ENCODE results near the gene MACROH2A2.
A peak's percentile ranks its signal among the peaks of the same experiment; 100 is the strongest.
"Not testable (repeated sequence)": the region's sequence is repeated elsewhere in the genome, so short reads cannot be mapped to it uniquely, and the experiment has no call there.

MACROH2A2 gene

DNA sequence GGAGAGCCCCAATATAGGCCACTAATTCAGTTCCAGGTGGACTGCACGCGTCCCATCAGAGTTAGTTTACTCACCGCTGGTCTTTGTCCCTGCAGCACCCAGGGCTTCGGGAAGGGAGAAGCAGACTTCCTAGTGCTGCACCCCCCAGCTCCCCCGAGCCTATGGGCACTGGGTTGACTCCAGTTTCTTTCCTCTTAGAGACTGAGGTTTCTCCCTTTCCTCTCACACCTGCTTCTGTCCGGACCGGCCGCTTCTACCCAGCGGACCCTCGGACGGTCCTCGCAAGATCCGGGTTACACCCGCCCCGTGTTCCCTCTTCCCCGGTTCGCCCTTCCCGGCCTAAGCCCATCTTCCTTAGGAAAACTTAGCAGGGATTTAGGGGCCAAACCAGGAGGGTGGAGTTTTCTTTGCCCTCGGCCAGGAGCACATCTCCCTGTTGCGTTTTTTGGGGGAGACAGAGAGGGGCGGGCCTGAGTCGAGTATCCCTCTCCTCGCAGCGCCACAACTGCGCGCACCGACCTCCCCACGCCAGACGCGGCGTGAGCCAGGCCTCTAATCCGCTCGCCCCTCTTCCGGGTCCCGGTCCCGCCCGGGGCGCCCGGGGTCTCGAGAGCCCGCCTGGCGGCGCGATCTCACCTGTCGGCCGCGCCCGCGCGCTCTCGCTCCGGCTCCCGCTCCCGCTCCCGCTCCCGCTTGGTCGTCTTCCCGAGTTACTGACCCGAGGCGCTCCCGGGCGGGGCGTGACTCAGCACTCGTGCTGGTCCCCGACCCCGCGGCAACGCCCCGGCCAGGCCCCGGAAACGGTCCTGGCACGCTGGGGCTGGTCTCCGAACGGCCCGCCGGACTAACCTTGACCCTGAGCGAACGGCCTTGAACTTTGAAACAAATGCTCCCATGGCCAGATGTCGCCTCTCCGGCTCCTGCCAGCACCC is 79.7 kb downstream of the MACROH2A2 start, which contains the start of gene AIFM2:
Gene AIFM2, minus strand, starts transcription at position 728 of the 932 bp plus-strand sequence. CDS start 8,741 bp downstream, outside the sequence.
- peak; percentile 59 for DNase-seq

DNA sequence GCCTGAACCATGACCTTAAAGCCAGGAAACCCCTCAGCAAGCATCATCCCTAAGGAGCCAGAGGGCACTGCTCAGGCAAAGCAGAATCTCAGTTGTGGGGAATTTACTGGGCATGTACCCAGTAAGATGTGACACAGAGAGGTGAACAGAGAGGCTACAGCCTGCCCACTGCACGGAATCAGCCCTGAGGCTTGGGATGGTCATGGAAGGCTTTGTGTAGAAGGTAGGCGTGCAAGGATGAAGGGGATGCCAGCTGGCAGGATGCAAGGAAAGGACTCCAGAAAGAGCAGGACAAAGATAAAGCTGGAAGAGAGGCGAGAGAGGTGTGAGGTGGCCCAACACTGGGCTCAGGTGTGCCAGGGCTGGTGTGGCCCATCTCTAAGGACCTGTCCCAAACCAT is 82.4 kb downstream of the MACROH2A2 start:
- DNase-seq: no peak

DNA sequence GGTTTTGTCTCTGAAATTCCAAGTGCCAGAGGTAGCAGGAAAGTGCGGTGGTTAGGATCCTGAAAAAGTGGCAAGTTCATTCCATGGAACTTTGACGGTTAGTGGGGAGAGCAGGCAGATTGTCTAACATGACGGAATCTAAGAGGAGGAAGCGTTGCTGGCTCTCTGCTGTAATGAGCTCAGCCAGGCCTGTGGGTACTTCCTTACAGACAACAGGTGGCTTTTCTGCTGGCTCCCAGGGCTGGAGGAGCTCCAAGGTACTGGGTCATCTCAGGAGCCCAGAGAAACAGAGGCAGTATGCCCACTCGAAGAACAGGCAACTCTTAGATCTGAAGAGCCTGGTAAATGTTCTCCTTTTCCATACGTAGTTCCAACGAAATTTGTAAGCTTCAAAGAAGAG is 83.0 kb downstream of the MACROH2A2 start:
- no peak for DNase-seq

DNA sequence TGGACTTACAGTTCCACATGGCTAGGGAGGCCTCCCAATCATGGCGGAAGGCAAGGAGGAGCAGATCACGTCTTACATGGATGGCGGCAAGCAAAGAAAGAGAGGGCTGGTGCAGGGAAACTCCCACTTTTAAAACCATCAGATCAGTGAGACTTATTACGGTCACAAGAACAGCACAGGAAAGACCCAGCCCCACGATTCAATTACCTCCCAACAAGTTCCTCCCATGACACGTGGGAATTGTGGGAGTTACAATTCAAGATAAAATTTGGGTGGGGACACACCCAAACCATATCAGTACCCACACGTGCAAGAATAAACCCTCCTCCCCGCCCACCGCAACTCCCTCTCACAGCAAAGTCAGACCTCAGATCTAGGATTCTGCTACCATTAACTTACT is 84.5 kb downstream of the MACROH2A2 start:
- DNase-seq: no peak

DNA sequence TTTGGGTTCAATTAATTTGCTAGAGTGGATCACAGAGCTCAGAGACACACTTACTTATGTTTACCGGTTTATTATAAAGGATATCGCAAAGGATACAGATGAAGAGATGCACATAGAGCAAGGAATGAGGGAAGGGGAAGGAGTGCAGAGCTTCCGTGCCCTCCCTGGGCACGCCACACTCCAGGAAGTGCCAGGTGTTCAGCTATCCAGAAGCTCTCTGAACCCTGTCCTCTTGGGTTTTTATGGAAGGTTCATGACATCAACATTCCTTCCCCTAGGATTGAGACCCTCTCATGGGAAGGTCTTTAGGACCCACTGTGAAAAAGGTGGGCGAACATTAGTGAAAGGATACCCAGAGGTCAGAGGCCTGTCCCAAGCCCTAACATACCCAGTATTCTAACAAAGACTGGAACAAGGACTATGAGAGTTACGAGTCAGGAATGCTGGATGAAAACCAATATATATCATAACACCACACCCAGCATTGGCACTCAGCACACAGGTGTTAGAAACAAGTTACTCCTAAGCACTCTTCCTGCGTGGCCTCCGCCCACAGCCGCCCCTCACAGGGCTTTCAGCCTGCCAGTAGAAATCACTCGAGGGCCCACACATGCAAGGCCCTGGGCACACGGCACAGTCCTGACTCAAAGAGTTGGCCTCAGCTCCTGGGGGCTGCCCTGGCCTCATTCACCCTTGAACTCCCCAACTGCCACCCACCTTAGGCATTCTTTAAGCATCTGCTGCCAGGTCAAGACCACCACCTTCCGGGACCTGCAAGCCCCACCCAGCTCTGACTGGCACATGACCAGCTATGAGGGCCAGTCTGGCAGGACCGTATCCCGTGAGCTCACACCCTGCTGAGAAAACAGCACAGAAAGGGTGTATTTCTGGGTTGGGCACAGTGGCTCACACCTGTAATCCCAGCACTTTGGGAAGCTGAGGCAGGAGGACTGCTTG is 85.6 kb downstream of the MACROH2A2 start:
- DNase-seq: no peak

DNA sequence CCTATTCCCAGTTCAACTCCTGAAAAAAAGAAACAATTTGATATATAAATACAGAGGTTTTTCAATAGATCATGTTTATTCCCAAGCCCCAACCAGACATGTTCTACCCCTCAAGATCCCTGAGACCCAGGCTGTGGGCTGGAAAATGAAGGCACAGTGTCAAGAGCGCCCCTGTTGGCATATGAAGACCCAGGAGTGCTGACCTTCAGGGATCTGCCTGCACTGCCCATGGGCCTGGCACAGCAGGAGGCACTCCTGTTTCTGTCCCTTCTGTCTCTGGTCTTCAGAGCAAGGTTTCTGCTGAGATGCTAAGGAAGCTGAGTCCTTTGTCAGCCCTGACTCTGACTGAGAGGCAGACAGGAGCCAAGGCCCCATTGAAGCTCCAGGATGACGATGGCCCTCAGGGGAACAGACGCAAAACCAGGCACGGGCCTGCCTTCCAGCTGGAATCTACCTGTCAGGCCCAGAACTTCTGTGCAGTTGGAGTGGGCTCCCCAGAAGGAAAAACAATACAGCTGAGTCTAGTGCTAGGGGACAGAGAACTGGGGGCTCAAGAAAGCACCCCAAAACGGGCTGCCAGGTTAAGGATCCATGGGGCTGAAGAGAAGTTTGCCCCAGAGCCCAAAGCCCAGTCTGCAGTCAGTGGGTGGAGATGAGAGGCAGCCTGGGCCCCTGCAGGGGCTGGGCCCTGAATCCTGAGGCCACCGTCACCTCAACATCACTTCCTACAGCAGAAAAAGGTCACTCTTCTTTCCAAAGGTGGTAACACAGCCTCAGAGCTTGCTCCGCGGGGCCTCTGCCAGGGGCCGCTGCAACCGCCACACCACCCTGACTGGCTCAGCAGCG is 86.7 kb downstream of the MACROH2A2 start:
- no peak for DNase-seq

DNA sequence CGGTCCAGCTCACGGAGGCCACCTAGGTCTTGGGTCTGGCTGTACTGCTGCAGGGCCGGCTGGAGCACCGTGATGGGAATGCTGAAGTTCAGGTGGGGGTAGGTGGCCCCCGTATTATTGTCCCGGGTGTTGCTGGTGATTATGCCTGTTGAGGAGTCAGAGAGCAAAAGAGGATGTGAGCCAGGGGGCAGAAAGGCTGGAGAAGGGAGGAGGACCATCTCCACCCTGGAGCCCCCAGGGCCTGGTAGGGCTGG is 87.3 kb downstream of the MACROH2A2 start:
- no peak for DNase-seq

DNA sequence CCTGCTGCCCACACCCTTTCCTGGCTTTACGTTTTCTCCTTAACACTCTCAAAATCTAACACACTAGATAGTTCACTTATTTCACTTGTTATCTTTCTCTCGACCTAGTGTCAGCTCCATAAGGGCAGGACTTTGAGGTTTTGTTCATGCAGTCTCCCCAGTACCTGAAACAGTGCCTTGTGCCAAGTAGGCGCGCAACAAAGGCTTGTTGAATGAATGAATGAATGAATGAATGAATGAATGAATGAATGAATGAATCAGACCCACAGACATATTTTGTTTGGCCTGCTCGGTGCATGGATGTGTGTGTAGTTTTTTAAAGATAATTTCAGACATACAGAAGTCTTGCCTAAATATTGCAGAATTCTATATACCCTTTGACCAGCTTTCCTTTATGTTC is 87.7 kb downstream of the MACROH2A2 start:
- no peak for DNase-seq

DNA sequence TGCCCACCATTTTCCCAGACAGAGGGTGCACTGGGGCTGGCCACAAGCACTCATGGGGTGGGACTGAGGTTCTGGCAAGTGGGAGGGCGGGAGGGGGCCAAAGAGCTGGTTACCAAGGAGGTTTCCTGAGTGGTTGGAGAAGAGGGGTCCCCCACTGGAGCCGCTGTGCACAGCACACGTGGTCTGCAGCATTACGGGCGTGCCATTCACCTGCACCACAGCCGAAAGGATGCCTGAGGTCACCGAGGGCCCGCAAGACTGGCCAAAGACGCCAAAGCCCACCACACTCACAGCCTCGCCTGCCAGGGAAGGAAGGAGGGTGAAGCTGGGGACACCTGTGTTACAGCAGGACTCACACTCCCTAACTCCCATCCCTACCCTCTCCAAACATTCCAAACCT is 89.9 kb downstream of the MACROH2A2 start:
- DNase-seq: no peak

DNA sequence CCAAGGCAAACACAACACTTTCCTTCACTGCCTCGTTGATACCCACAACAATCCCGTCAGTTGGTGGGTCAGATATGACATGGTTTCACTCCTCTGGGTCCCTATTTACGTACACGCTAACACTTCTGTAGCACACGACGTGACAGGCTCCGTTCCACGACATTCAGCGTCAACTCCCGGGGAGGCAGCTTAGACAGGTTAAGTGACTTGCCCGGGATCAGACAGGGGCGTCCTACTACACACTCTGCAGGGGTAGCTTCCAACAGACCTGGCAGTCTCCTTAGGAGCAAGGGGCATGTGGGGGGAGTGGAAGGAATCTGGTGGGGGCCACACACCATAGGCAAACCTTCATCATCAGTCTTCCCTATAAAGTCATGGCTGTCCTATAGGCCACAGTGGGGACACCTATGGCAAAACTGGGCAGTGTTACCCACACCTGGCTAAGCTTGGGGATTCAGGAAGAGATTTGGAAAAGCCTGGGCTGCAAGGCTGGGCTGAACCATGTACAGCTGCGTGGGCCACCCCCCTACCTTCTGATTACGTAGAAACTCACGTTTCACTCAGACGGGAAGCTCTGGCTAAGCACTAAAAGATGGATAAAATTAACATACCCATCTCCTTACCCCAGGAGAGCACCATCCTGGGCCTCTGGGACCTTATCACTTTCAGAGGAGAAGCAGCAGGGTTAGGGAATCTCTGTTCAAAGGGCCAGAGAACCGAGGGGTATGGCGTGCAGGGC is 91.9 kb downstream of the MACROH2A2 start:
- no peak for DNase-seq

DNA sequence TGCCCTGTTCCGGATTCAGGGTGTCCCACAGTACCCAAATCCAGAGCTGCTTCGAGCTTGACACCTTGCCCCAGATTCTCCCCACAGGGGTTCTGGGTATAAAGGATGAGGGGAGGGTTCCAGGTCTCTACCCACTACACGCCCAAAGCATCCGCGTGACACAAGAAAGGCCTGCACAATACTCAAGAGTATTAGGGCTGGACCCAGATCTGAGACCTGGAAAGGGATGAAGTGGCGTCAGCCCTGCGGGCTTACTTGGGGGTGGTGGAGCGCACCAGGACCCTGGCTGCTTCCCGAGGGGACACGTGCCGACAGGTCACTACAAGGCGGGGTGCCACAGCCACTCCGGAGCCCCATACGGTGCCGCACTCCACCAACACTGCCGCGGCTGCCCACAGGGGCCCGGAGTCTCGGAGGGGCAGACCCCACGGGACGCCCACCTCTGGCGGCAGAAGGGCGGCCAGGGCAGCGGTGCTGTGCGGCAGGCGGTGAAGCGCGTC is 92.6 kb downstream of the MACROH2A2 start:
- DNase-seq: no peak

DNA sequence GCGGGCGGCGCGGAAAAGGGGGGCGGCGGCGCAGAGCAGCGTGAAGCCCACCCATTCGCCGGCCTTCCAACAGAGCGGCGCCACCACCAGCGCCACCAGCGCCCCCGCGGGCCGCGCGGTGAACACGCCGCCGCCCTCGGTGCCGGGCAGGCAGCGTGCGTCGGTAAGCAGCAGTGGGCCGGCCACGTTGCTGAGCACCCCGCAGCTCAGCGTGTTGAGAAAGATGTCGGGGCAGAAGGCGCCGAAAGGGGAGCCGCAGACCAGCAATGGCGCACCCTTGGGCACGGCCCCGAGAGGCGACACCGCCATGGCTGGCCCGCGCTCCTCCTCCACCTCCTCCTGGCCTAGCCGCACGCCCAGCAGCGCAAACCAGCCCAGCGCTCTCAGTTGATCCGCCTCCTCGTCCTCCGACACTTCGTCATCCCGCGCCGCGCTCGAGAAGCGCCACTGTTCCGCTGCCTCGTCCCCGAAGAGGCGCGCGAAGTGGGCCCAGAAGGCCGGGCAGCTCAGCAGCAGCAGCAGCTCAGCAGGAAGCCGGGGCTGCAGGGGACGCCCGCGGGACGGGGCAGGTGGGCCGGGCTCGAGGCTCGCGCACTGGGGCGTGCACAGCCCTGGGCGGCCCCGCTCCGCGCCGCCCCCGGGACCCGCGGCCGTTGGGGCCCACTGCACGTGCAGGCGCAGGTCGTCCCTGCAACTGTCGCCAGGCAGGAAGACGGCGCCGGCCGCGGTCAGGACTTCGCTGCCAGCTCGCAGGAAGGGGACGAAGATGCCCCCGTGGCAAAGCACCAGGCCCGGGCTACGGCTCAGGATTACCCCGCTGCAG is 93.2 kb downstream of the MACROH2A2 start:
- DNase-seq: peak; percentile 39

DNA sequence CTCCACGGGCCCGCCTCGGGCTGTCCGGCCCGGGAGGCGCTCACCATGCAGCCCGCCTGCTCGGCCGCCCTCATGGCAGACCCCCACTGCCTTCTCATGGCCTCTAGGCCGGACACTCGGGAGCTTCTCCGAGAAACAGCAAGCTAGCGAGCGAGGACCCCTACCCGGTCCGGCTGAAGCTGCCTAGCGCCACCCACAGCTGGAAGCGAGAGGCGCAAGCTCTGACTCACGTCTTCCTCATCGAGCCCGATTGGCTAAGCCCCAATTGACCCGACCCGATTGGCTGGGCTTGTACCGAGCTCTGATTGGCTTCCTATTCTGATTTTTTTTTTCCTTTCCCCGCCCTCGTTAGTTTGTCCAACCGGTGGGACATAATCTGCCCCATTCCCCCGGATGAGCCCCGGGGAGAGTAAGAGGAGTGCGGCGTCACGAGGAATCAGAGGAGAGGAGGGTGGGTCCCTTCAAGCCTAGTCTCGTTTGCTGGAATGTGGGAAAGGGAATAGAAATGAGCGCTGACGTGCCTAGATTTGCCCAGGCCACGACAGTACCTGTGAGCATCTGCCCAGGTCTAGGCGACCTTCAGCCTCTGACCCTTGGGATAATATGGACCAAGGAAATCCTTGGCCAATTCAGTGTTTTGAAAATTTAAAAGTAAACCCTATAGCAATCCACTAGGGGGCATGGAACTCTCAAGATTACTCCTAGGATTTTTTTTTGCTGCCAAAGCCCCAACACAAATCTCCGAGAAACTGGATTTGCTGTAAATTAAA is 94.0 kb downstream of the MACROH2A2 start, which contains the start of gene TYSND1:
Gene TYSND1, minus strand, starts transcription at position 212 of the 770 bp plus-strand sequence. Its CDS starts 114 bp downstream, at position 98.
- peak; percentile 98 for DNase-seq

DNA sequence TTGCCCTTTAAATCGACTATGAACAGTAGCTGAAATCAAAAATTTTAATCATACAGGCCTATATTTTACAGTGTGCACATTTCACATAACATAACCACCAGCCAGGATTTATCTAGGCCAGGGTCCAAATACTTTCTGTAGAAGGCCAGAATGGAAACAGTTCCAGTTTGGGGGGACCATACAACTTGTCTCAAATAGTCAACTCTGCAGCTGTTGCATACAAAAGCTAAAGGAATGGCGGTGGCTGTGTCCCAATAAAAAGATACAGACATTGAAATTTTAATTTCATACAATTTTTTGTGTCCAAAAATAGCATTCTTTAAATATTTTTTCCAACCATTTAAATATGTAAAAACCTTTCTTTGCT is 94.6 kb downstream of the MACROH2A2 start:
- DNase-seq: no peak

DNA sequence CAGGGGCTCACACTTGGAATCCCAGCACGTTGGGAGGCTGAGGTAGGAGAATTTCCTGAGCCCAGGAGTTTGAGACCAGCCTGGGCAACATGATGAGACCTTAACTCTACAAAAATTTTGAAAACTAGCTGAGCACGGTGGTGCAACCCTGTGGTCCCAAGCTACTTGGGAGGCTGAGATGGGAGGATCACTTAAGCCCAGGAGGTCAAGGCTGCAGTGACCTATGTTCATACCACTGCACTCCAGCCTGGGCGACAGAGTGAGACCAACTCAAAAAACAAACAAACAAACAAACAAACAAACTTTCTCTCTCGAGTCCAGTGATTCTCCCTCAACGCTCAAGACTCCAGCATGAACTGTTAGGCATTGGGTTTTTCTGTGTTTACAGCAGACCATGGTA is 95.9 kb downstream of the MACROH2A2 start:
- DNase-seq: no peak

DNA sequence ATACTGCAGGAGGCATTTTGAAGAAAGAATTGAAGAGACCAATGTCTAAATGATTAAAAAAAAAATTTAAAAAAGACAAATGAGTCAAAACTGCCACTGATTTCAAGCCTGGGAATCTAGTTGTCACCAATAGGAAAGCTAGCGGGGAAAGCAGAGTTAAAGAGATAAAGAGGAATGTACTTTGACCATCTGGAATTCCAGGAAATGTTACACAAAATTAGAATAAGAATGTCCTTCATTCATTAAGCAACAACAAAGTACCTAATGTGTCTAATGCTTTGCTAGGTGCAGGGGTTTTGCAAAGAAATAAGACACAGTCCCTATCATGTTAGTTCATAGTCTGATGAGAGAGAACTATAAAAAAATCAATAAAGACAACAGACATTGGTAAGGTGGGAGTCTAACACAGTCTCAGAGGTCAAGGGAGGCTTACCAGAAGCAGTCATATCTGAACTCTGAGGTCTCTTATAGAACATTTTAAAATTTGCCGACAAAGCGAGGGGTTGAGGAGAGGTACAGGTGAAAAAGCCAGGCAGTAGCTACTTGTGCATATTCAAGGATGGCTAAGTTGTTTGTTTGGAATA is 102.7 kb downstream of the MACROH2A2 start:
- no peak for DNase-seq

DNA sequence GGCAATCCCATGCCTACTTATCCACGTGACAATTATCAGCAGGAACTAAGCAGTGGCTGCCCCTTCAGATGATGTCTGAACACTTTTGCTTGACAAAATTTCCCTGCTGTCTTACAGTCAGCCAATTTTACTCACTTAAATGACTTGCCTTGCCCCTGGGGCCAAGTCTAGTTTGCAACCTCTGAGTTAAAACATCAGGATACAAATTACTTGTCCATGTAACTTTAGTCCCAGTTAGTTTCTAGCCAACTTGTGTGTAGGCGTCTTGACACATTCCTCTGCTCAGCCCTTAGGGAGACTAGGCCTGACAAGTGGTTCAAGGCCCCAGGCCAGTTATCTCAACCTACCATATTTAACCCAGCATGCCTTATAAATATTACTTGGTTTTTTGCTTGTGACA is 105.5 kb downstream of the MACROH2A2 start:
- no peak for DNase-seq

DNA sequence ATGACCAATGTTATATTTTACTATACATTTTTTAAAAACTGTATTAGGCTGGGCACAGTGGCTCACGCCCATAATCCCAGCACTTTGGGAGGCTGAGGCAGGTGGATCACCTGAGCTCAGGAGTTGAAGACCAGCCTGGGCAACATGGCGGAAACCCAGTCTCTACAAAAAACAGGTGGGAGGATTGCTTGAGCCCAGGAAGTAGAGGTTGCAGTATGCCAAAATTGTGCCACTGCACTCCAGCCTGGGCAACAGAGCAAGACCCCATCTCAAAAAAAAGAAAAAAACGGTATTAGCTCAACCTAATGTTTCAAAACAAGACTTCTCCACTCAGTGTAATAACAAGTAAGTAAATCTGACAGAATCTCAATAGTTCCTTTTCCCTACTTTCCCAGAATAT is 106.7 kb downstream of the MACROH2A2 start:
- DNase-seq: not testable (repeated sequence)

DNA sequence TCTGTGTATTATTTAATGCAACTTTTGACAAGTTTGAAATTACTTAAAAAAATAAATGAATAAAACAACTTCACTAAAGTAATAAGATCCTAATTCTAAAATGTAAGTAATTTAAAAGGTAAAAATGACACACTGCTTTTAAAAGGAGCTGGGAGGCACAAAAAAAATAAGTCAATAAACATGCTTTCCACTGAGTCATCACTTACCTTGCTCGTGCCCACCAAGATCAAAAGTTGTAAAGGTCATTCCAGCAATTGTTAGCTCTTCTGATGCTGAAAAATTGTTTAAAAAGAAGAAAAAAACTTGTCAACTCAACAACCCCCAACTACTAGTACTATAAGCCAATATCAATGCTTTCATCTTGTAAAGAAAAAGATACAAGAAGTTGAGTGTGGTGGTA is 108.2 kb downstream of the MACROH2A2 start:
- no peak for DNase-seq
